Immature natural killer cell (primary cell): ENCODE results near the gene COL28A1. TPM values are rescaled to one million over a fixed set of nuclear protein-coding genes. Genes with fewer than 3 reads are reported as not detected.

Experiments
- DNase-seq, 3 donors: peaks; one replicate each; pipeline ENCODE4 v3.0.0; 2022; ENCODE audit warnings: mixed read lengths in 1 of 3
- H3K27ac Mint-ChIP-seq, 6 donors: one replicate each; pipeline ENCODE4 v1.8.0; 2020; ENCODE audit warnings: mixed read lengths in 6 of 6, mild to moderate bottlenecking in 5 of 6, inconsistent platforms in 4 of 6, moderate library complexity in 3 of 6
- H3K27me3 Mint-ChIP-seq, 3 donors: one replicate each; pipeline ENCODE4 v1.8.0; 2020 to 2021; ENCODE audit warnings: low read depth in 3 of 3, mild to moderate bottlenecking in 3 of 3, mixed read lengths in 3 of 3, moderate library complexity in 3 of 3, inconsistent platforms in 1 of 3
- H3K36me3 Mint-ChIP-seq, 3 donors: one replicate each; pipeline ENCODE4 v1.8.0; 2020; ENCODE audit warnings: mixed read lengths in 3 of 3, inconsistent platforms in 2 of 3, mild to moderate bottlenecking in 2 of 3
- H3K4me1 Mint-ChIP-seq, 2 donors: one replicate each; pipeline ENCODE4 v1.8.0; 2020; ENCODE audit warnings: inconsistent platforms in 2 of 2, mild to moderate bottlenecking in 2 of 2, mixed read lengths in 2 of 2, moderate library complexity in 1 of 2
- H3K4me3 Mint-ChIP-seq, 5 donors: one replicate each; pipeline ENCODE4 v1.8.0; 2020; ENCODE audit warnings: mild to moderate bottlenecking in 5 of 5, mixed read lengths in 5 of 5, inconsistent platforms in 3 of 5, moderate library complexity in 3 of 5
- H3K9me3 Mint-ChIP-seq, 6 donors: one replicate each; pipeline ENCODE4 v1.8.0; 2020; ENCODE audit warnings: mild to moderate bottlenecking in 6 of 6, mixed read lengths in 6 of 6, inconsistent platforms in 4 of 6, moderate library complexity in 3 of 6
- polyA plus RNA-seq, 3 donors: library from polyadenylated mRNA; unstranded; fragments of 300-500 nt; fragmentation: Illumina TruSeq; gene quantifications; one replicate each; pipeline ENCODE4 v1.2.3, GENCODE V29; 2021

COL28A1 gene
- polyA plus RNA-seq = not detected

DNA sequence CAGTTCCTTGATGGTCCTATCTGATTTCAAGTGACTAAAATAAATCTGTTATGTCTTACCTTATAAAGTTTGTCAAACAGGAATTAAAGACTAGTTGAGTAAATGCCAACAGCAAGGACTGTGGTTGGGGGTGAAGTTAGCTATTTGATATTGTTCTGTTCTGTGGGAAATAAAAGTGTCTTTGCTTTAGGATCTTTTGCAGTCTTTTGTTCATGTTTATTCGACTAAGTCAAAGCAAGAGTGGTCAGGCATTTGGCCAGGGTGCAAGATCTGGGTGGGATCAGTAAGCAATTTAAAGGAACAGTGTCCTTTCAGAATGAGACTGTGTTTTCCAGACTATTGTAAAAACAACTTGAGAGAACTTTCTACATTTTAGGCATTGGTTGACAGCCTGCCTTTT lies at the start of gene COL28A1:
Gene COL28A1 (minus strand): TSS at position 183 of the 400 bp plus-strand sequence. CDS start 2,998 bp downstream, outside the sequence.
- Mint-ChIP-seq H3K27me3 (peaks cover 0 to 6% (median 2%) of the 10 kb centered on the region in 3 donors), H3K36me3 (no peaks in the 10 kb centered on the region), H3K4me3 (no peak within 1 kb of the TSS), H3K4me1 (no peaks in the 10 kb centered on the region), H3K27ac (no peak within 1 kb of the TSS), H3K9me3 (no peaks in the 10 kb centered on the region)
- no peak for DNase-seq

DNA sequence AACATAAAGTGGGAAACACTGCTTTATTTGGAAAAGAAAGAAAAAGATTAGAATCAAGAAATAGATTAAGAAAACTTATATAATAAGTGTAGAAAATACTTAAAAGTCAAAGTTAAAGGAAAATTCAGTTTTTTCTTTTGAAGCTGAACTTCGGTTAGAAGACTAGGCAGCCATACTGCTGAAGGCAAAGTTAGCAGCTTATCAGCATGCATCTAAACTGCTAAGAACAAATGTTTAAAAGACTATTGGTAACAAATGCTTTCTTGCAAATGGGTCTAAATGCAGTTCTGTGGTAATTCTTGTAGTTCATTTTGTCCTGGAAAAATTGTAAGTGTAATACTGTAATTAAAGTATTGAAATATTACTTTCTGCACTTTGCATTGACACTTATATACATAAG lies 49.0 kb upstream of the COL28A1 start:
- no peak for DNase-seq
- H3K27ac Mint-ChIP-seq = no peak overlapping the region

DNA sequence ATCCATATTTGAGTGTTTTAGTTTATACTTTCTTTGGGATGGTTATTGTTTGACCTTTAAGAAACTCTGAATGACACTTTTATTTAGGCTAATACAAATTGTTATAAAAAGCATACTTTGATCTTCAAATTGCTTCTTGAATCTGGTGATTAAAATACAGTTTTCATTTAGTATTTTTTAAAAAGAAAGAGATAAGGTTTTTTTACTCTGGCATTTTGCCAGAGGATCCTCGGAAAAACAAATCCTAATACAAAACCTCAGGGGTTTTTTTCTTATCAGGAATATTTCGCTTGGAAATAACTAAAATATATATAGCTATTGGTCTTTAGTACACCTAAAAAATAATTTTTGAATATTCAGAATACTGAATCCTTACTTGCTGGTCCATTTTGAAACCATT lies 48.1 kb upstream of the COL28A1 start:
- Mint-ChIP-seq H3K4me1 (peaks cover 5 to 13% of the 10 kb centered on the region in 2 donors), H3K27ac (no peak overlapping the region), H3K4me3 (no peak overlapping the region), H3K9me3 (no peaks in the 10 kb centered on the region), H3K27me3 (peaks cover 0 to 1% (median 0%) of the 10 kb centered on the region in 3 donors), H3K36me3 (peaks cover 0 to 9% (median 8%) of the 10 kb centered on the region in 3 donors)
- no peak for DNase-seq

More for the DNA sequence above, 49.0 kb upstream of the COL28A1 start:
- Mint-ChIP-seq H3K4me1 (peaks cover 6 to 13% of the 10 kb centered on the region in 2 donors), H3K36me3 (peaks cover 0 to 9% (median 8%) of the 10 kb centered on the region in 3 donors), H3K4me3 (no peak overlapping the region), H3K27me3 (no peaks in the 10 kb centered on the region), H3K9me3 (no peaks in the 10 kb centered on the region)

GRCh38 chr7:7582596-7582995 lies 46.9 kb upstream of the COL28A1 start:
- H3K4me1 Mint-ChIP-seq = peaks cover 0 to 1% of the 10 kb centered on the region in 2 donors
- H3K9me3 Mint-ChIP-seq = no peaks in the 10 kb centered on the region
- no peak overlapping the region for H3K27ac Mint-ChIP-seq
- H3K36me3 Mint-ChIP-seq = peaks cover 0 to 9% (median 8%) of the 10 kb centered on the region in 3 donors
- no peak overlapping the region for H3K4me3 Mint-ChIP-seq
- no peak for DNase-seq
- H3K27me3 Mint-ChIP-seq = peaks cover 0 to 2% (median 0%) of the 10 kb centered on the region in 3 donors

- H3K4me3 Mint-ChIP-seq = no peak overlapping the region
- H3K9me3 Mint-ChIP-seq = no peaks in the 10 kb centered on the region
- H3K27me3 Mint-ChIP-seq = peaks cover 0 to 2% (median 0%) of the 10 kb centered on the region in 3 donors
- no peak overlapping the region for H3K27ac Mint-ChIP-seq
- H3K36me3 Mint-ChIP-seq = peaks cover 0 to 9% (median 8%) of the 10 kb centered on the region in 3 donors
- no peaks in the 10 kb centered on the region for H3K4me1 Mint-ChIP-seq
- DNase-seq = no peak
Measured at GRCh38 chr7:7581531-7582179, 46.0 kb upstream of the COL28A1 start.

GRCh38 chr7:7579638-7580037 lies 44.0 kb upstream of the COL28A1 start:
- H3K27me3 Mint-ChIP-seq = peaks cover 0 to 2% (median 0%) of the 10 kb centered on the region in 3 donors
- H3K9me3 Mint-ChIP-seq = no peaks in the 10 kb centered on the region
- H3K4me3 Mint-ChIP-seq = no peak overlapping the region
- DNase-seq = no peak
- peaks cover 0 to 9% (median 8%) of the 10 kb centered on the region in 3 donors for H3K36me3 Mint-ChIP-seq
- H3K4me1 Mint-ChIP-seq = no peaks in the 10 kb centered on the region
- no peak overlapping the region for H3K27ac Mint-ChIP-seq

DNA sequence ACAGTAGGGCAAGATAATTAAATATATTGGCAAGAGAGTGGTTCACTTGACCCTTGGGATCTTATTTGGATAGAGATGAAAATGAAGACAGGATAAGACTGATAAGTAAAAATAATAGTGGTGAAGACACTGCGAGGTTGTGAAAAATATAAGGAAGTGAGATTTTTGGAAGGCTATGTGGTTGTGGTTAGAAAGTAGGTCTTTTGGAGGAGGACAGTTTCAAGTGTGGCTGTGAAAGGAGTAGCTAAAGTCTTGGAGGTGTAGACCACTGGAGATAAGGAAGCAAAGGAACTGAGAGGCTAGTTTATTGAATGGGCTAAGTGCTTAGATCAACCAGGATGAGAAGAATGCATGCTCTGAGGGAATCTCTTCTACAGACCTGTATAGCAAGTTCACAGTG lies 42.2 kb upstream of the COL28A1 start:
- Mint-ChIP-seq H3K9me3 (no peaks in the 10 kb centered on the region), H3K36me3 (peaks cover 7 to 15% (median 10%) of the 10 kb centered on the region in 3 donors), H3K27ac (no peak overlapping the region), H3K27me3 (peaks cover 0 to 2% (median 0%) of the 10 kb centered on the region in 3 donors), H3K4me1 (no peaks in the 10 kb centered on the region), H3K4me3 (no peak overlapping the region)
- peak in 1 of 3 donors; percentile 11 for DNase-seq

DNA sequence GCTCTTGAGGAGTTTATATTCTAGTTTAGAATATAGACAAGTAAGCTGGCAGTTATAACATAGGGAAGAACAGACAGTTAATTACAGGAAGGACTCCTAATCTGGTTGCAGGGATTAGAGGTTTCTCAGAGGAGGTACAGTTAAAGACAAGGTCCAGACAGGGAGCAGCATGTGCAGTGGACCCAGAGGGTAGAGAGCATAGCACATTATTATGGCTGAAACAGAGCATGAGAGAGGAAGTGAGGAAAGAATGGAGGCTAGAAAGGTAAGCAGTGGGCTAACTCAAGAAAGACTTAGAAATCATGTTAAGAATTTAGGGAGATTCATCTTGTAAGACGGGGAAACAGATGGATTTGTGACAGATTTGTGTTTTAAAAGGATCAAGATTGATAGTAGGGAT lies 40.7 kb upstream of the COL28A1 start:
- peaks cover 0 to 2% (median 0%) of the 10 kb centered on the region in 3 donors for H3K27me3 Mint-ChIP-seq
- no peak overlapping the region for H3K27ac Mint-ChIP-seq
- no peaks in the 10 kb centered on the region for H3K4me1 Mint-ChIP-seq
- H3K4me3 Mint-ChIP-seq = no peak overlapping the region
- no peaks in the 10 kb centered on the region for H3K9me3 Mint-ChIP-seq
- no peak for DNase-seq
- H3K36me3 Mint-ChIP-seq = peaks cover 5 to 10% (median 7%) of the 10 kb centered on the region in 3 donors

- Mint-ChIP-seq H3K4me3 (no peak overlapping the region), H3K27ac (no peak overlapping the region), H3K4me1 (peaks cover 20 to 23% of the 10 kb centered on the region in 2 donors), H3K27me3 (peaks cover 0 to under 1% (median 0%) of the 10 kb centered on the region in 3 donors), H3K9me3 (no peaks in the 10 kb centered on the region), H3K36me3 (peaks cover 5 to 10% (median 7%) of the 10 kb centered on the region in 3 donors)
- no peak for DNase-seq
Measured at GRCh38 chr7:7573701-7574100, 38.0 kb upstream of the COL28A1 start.

GRCh38 chr7:7570584-7570983 lies 34.9 kb upstream of the COL28A1 start:
- H3K4me3 Mint-ChIP-seq = no peak overlapping the region
- H3K27me3 Mint-ChIP-seq = peaks cover 0 to 4% (median 0%) of the 10 kb centered on the region in 3 donors
- DNase-seq = no peak
- H3K36me3 Mint-ChIP-seq = peaks cover 5 to 10% (median 7%) of the 10 kb centered on the region in 3 donors
- H3K27ac Mint-ChIP-seq = peak overlapping the region in 3 of 6 donors; percentile 15 to 80 (median 50)
- H3K9me3 Mint-ChIP-seq = no peaks in the 10 kb centered on the region
- peaks cover 34 to 40% of the 10 kb centered on the region in 2 donors for H3K4me1 Mint-ChIP-seq

- H3K27me3 Mint-ChIP-seq = peaks cover 0 to 4% (median 0%) of the 10 kb centered on the region in 3 donors
- DNase-seq = no peak
- peak overlapping the region in 3 of 5 donors; percentile 41 to 90 (median 83) for H3K4me3 Mint-ChIP-seq
- H3K36me3 Mint-ChIP-seq = peaks cover 5 to 10% (median 7%) of the 10 kb centered on the region in 3 donors
- peaks cover 34 to 40% of the 10 kb centered on the region in 2 donors for H3K4me1 Mint-ChIP-seq
- no peaks in the 10 kb centered on the region for H3K9me3 Mint-ChIP-seq
- peak overlapping the region; percentile 43 to 83 (median 77) for H3K27ac Mint-ChIP-seq
Measured at GRCh38 chr7:7569615-7570014, 33.9 kb upstream of the COL28A1 start.

DNA sequence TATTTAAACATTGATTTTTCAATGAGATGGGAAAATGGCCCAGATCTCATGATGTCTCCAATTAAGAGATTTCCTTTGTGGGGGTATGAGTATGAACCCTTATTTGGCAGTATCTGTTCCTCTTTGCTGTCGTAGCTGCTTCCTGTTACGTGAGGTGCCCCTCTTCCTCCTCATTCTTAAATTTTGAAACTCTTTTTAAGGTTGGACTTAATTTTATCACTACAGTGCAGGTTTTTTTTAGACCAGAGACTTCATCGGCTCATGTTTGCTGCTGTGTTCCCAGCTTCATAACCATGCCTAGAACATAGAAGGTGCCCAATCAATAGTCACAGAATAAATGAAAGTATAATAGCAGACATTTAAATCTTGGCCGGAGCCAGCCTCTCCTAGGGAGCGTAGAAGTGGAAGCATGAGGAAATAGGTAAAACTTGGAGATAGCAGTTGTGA lies 33.4 kb upstream of the COL28A1 start:
- peak overlapping the region; percentile 43 to 83 (median 77) for H3K27ac Mint-ChIP-seq
- DNase-seq = no peak
- peaks cover 0 to 4% (median 0%) of the 10 kb centered on the region in 3 donors for H3K27me3 Mint-ChIP-seq
- no peaks in the 10 kb centered on the region for H3K9me3 Mint-ChIP-seq
- peak overlapping the region; percentile 31 to 90 (median 46) for H3K4me3 Mint-ChIP-seq
- H3K36me3 Mint-ChIP-seq = peaks cover 4 to 7% (median 5%) of the 10 kb centered on the region in 3 donors
- H3K4me1 Mint-ChIP-seq = peaks cover 34 to 40% of the 10 kb centered on the region in 2 donors

- Mint-ChIP-seq H3K27ac (peak overlapping the region; percentile 43 to 83 (median 77)), H3K36me3 (peaks cover 0 to 2% (median 2%) of the 10 kb centered on the region in 3 donors), H3K9me3 (no peaks in the 10 kb centered on the region), H3K4me1 (peaks cover 34 to 40% of the 10 kb centered on the region in 2 donors), H3K27me3 (peaks cover 0 to 4% (median 0%) of the 10 kb centered on the region in 3 donors), H3K4me3 (peak overlapping the region; percentile 31 to 90 (median 81))
- no peak for DNase-seq
Measured at GRCh38 chr7:7568553-7568952, 32.9 kb upstream of the COL28A1 start.

GRCh38 chr7:7567898-7568531 lies 32.3 kb upstream of the COL28A1 start:
- Mint-ChIP-seq H3K27me3 (peaks cover 0 to 4% (median 0%) of the 10 kb centered on the region in 3 donors), H3K4me3 (peak overlapping the region; percentile 81 to 90 (median 82)), H3K9me3 (no peaks in the 10 kb centered on the region), H3K36me3 (no peaks in the 10 kb centered on the region), H3K27ac (peak overlapping the region; percentile 72 to 90 (median 86)), H3K4me1 (peaks cover 34 to 40% of the 10 kb centered on the region in 2 donors)
- DNase-seq = no peak
